Vagina (tissue), 2 donors: ENCODE measurements around the gene RPP40.

Experiments
- POLR2A ChIP-seq, 2 donors: fragments of 450-650 bp; IDR thresholded peaks; one replicate each; pipeline ENCODE4 v1.6.1; 2017; ENCODE audit warnings: antibody characterized with exemption in 2 of 2, mild to moderate bottlenecking in 2 of 2, moderate library complexity in 2 of 2
- POLR2AphosphoS5 ChIP-seq, 2 donors: sonication (generic); formaldehyde crosslinking; IDR thresholded peaks; one replicate each; pipeline ENCODE4 v1.9.0; 2017; ENCODE audit warnings: antibody characterized with exemption in 2 of 2, mild to moderate bottlenecking in 2 of 2, low read depth in 1 of 2; ENCODE audit not compliant: insufficient read depth in 1 of 2
- TF ChIP-seq, protein P1 (sequence below), 3 experiments: fragments of 450-650 bp in 2 of 3; fragments of 200-600 bp in 1 of 3; sonication (generic) in 1 of 3; IDR thresholded peaks; one replicate each; pipeline ENCODE4 v1.5.1; 2017 to 2019; ENCODE audit warnings: antibody characterized with exemption in 3 of 3, mild to moderate bottlenecking in 2 of 3, moderate library complexity in 2 of 3

GRCh38 chr6:5045416-5045815 lies 41.6 kb upstream of the RPP40 start:
- TF ChIP-seq, protein P1, sequence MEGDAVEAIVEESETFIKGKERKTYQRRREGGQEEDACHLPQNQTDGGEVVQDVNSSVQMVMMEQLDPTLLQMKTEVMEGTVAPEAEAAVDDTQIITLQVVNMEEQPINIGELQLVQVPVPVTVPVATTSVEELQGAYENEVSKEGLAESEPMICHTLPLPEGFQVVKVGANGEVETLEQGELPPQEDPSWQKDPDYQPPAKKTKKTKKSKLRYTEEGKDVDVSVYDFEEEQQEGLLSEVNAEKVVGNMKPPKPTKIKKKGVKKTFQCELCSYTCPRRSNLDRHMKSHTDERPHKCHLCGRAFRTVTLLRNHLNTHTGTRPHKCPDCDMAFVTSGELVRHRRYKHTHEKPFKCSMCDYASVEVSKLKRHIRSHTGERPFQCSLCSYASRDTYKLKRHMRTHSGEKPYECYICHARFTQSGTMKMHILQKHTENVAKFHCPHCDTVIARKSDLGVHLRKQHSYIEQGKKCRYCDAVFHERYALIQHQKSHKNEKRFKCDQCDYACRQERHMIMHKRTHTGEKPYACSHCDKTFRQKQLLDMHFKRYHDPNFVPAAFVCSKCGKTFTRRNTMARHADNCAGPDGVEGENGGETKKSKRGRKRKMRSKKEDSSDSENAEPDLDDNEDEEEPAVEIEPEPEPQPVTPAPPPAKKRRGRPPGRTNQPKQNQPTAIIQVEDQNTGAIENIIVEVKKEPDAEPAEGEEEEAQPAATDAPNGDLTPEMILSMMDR (IDR thresholded peaks at IDR 0.05): no peak
- no peak for TF ChIP-seq POLR2A (IDR thresholded peaks at IDR 0.05)
- no peak for TF ChIP-seq POLR2AphosphoS5 (IDR thresholded peaks at IDR 0.05; ENCODE audit: insufficient read depth in 1 of 2, low read depth in 1 of 2)
